Peyer's patch (tissue), 4 donors: ENCODE data around the gene BPGM.

ENCODE experiments used
- CTCF ChIP-seq, 6 experiments: fragments of 450-650 bp in 4 of 6; fragments of 200-600 bp in 2 of 6; sonication (generic) in 1 of 6; IDR thresholded peaks; one replicate each; pipeline ENCODE4 v1.5.1; 2017 to 2019; ENCODE audit warnings: antibody characterized with exemption in 6 of 6, mild to moderate bottlenecking in 3 of 6, moderate library complexity in 1 of 6
- POLR2A ChIP-seq, 2 donors: fragments of 450-650 bp; IDR thresholded peaks; one replicate each; pipeline ENCODE4 v1.5.1; 2017; ENCODE audit warnings: antibody characterized with exemption in 2 of 2, mild to moderate bottlenecking in 2 of 2, moderate library complexity in 2 of 2

DNA sequence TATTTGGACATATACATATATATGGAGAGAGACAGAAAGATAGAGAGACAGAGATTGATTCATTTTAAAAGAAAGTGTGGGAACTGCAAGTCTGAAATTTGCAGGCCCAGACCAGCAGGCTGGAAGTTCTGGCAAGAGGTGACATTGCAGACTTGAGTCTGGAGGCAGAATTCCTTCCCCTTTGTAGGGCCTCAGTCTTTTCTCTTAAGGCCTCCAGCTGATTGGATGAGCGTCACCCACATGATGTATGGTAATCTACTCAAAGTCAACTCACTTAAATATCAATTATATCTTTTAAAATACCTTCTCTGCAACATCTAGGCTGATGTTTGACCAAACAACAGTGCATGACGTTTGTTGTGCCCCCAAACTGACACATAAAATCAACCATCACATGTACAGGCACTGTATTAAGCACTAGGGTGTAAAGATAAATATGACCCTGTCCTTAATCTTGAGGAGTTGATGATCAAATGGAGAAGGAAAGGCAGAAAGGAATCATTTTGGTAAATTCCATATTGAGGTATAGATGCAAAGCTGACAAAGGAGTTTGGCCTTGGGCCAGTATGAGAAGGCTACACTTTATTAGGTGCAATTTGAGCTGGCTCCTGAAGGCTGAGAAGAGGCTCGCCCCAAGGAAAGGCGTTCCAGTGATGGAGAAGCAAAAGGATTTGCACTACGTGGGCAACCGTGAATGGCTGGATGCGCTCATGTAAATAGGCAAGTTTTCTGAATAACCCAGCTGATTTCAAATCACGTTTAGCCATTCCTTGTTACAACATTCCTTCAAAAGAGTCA is 52.6 kb downstream of the BPGM start:
- TF ChIP-seq CTCF (IDR thresholded peaks at IDR 0.05) (no peak), POLR2A (IDR thresholded peaks at IDR 0.05) (no peak)
